Activated CD8-positive, alpha-beta memory T cell treated with anti-CD3 and anti-CD28 coated beads, Interleukin-2, amount 50 U/mL, for 48 hours (primary cell): ENCODE data around the gene LCNL1.

Experiments used
- DNase-seq: peaks from one replicate; pipeline ENCODE4 v3.0.0-alpha.2; 2020

Gene LCNL1

DNA sequence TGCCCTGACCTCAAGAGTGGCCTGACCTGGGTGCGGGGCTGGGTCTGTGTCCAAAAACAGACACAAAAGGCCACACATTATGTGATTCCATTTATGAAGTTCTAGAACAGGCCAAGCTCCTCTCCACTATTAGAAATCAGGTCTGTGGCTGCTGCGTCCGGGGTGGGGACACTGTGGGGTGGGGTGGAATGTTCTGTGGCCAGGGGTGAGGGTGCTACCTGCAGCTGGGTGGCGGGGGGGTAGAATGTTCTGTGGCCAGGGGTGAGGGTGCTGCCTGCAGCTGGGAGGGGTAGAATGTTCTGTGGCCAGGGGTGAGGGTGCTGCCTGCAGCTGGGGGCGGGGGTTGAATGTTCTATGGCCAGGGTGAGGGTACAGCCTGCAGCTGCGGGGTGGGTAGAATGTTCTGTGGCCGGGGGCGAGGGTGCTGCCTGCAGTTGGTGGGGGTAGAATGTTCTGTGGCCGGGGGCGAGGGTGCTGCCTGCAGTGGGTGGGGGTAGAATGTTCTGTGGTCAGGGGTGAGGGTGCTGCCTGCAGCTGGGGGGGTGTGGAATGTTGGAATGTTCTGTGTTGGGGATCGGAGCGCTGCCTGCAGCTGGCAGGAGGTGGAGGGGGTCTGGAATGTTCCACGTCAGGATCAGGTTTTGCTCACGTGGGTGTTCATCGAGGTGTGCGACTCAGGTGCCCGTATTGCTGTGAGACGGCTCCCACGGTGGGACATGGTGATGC is 22.4 kb upstream of the LCNL1 start:
- no peak for DNase-seq

DNA sequence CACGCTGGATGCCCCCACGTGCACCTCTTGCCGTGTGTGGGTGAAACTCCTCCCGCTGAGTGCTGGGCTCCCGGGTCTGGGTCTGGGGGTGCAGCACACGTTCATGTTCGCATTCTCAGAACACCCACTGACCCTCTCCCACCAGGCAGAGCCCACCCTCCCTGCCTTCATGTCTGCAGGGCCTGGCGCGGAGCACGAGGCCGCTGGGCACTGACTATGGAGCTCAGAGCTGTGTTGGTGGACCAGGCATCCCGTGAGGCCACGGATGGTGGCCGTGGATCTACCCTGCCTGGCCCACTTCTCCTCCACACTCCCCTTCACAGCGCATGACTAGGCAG is 21.9 kb upstream of the LCNL1 start:
- DNase-seq = no peak

DNA sequence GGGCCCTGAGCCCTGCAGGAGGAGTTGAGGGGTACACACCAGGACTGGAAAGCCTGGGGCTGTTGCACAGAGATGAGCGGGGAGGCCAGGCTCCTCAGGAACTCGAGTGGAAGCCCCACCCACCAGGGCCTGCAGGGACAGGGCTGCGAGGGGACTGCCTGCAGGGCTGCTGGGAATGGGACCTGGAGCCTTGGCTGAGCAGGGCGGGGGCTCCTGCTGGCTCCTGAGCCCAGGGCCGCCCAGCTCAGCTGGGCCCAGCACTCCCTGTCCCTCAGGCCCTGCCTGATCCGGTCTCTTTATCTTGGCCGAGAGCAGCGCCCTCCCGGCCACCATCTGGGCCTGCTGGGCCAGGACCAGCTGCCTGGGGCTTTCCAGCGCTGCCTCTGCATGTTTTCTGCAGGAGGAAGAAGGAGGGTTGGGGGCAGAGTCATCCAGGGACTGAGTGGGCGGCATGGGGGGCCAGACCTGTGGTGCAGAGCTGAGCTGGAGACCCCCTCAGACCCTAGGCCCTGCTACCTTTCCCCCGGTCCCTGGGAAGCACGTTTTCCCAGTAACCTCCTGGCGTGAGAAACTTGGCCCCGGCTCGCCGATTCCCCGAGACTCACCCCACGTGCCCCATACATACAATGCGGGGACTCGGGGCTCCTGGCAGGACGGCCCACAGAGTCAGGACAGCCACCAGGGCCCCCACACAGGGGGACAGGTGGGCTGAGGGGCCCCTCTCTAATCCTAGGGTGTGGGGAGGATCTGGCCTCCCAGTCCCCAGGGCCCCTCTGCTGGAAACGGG is 21.3 kb upstream of the LCNL1 start:
- DNase-seq = no peak

DNA sequence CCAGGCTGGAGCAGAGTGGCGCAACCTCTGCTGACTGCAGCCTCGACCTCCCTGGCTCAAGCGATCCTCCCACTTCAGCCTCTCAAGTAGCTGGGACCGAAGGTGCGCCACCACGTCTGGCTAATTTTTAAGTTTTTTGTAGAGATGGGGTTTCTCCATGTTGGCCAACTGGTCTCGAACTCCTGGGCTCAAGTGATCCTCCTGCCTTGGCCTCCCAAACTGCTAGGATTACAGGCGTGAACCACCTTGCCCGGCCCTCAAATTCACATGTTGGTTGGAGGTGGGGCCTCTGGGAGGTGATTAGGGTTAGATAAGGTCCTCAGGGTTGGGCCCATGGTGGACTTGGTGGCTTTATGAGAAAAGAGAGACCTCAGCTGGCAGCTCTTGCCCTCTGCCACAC is 20.6 kb upstream of the LCNL1 start:
- DNase-seq = no peak

DNA sequence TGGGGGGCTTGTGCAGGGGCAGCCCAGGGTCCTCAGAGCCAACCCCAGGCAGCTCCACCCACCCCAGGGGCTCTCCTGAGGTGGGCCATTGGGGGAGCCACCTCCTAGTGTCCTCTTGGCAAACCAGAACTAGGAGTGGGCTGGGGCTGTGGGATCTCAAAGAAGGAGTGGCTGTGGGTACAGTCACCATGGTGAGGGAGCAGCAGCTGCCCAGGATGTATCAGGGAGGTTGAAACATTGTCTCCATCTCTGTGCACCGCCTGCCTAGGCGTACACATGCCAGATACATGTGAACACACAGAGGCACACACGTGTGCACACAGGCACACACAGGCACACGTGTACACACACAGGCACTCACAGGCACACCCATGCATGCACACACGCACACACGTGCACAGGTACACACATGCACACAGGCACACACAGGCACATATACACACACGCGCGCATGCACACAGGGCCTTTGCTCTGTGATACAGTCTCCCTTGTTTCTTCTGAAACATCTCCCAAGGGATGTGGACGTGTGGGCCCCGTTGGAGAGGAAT is 20.0 kb upstream of the LCNL1 start:
- no peak for DNase-seq

DNA sequence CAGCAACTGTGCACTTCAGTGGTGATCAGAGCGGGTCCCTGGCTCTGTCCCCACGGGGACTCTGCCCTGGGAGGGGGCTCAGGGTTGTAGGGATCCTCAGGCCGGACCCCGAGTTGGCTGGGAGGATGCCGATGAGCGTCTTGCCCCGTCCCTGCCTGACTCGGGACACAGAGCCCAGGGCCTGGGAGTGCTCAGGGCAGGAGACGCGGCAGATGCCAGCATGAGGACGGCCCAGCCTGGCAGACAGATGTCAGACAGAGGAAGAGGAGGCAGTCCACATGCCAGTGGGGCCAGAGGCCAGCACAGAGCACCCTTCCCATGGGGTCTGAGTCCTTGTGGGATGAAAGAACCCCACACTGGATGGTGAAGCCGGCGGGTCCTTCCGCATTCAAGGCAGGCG is 19.5 kb upstream of the LCNL1 start:
- DNase-seq = no peak

DNA sequence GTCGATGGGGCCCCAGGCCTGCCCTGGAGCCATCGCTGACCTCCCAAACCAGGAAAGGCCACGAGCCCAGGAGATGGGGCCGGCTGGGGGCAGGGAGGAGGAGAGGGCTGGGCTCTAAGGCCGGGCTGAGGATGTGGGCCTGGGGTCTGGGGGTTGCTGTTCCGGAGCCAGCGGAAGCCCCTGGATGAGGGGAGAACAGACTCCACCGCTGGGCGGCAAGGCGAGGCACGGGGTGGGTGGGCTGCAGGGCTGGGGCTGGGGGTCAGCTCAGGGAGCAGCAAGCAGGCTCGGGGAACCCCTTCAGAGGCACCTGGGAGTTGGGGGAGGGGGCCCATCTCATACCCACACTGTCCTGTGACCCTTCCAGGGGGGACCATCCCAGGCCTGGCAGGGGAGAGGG is 19.0 kb upstream of the LCNL1 start:
- DNase-seq = no peak

DNA sequence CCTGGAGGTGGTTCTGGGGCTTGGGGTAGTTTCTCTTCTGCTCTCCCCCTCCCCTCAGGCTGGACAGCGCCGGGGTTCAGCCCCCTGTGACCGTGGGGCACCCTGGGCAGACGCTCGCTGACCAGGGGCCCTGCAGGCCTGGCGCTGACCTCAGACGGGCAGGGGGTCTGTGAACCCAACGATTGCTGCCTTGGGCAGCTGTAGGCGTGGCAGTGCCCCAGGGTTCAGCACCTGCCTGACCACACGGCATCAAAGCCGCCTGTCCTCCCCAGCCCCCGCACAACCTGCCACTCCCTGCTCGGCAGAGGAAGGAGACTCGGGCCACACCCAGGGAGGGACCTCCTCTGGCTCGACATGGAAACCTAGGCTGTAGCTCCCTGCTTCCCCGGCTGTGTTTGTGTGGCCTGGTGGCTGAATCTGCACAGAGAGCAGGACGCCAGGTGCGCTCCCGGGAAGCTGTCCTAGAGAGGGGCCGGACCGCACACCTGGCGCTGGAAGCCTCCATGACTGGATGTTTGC is 18.6 kb upstream of the LCNL1 start:
- no peak for DNase-seq

DNA sequence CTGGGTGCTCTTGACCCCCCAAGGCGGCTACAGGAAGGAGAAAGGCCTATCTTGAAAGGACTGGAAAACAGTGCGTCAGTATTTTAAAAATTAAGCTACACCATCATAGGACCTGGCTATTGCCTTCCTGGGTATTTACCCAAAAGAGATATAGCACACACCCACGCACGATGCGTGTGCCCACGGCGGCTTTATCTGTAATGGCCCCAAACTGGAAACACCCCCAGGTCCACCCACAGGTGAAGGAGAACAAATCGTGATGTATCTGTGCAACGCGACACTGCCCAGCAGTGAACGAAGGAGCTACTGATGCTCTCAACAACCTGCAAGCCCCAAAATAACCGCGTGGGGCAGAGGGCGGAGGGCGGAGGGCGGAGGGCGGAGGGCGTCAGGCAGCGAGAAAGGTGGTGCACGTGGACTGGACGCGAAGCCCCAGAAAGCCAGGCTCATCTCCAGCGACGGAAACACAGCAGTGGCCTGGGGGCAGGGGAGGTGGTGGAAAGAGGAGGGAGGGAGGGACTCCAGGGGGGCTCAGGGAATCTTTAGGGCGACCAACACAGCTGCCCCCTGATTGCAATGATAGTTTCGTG is 17.9 kb upstream of the LCNL1 start:
- DNase-seq = no peak

DNA sequence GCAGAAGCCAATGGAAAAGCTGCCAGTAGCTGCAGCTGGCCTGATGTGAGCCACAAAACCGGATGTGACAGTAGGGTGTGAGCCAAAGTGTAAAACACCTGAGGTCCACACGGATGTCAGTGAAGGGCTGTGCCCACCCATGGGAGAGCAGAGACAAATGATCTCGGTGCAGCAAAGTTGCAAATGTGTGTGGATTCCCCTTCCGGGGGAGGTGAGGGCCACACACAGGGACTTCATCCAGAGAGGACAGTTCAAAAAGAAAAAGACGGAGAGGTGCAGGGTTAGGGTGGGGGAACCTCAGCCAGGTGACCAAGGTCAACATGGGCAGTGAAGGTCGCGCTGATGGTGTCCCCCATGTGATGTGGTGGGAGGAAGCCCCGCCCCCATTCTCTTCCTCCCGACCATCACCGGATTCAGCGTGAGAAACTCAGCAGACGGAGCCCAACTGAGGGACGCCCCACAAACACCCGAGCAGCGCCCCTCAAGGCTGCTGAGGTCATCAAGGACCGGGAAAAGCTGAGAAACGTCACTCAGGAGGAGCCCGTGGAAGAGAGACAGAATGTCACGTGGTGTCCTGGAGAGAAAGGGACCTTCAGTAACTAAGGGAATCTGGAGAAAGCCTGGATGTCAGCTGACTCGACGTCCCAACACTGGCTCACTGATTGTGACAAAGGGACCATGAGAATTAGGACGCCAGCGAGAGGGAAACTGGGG is 16.9 kb upstream of the LCNL1 start:
- no peak for DNase-seq

DNA sequence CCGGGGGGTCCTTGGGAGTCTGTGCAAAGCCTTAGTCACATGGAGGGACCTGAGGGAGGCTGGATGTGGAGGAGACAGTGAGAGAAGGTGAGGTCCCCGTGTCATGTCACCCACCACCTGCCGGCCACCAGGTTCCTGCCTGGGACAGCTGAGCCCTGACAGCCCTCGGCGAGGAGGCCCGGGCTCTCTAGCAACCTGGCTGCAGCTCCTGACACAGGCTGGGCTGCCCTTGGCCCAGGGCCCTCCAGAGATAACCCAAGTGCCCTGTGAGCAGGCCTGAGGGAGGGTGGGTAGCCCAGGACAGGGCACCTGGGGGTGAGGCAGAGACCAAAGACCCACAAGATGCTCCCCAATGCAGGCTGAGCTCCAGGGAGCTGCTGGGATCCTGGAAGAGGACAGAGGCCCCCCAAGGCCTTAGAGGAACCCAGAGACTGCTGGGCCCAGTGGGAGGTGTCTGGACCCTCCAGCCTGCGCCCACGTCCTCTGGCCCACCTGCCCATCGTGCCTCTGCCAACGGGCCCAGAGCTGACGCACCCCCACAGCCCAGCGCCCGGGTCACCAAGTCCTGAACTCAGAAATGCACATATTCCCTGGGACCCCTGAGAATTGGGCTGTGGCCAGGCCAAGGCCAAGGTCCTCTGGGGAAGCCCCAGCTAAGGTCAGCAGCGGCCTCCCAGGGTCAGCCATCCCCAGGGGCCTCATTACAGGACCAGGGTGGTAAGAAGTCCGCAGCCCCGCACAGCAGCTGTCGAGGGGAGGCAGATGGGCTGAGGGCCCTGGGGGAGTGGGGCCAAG is 14.3 kb upstream of the LCNL1 start:
- DNase-seq = no peak

DNA sequence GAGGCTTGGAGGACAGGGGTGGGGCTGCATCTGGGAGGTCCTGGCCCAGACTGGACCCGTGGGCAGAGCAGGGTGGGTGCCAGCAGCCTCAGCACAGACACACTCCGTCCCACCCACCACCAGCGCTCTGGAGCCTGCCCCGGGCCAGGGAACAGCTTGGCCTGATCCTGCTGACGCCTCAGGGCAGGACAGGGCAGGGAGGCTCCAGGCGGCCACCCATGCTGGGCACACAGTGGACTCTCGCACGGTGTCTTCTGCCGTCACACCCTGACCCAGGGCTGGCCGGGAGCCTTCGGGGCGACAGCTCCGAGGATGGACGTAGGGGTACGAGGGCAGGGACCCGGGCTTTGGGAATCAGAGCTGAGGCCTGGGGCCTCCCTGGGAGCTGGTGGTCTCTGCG is 13.6 kb upstream of the LCNL1 start:
- no peak for DNase-seq

DNA sequence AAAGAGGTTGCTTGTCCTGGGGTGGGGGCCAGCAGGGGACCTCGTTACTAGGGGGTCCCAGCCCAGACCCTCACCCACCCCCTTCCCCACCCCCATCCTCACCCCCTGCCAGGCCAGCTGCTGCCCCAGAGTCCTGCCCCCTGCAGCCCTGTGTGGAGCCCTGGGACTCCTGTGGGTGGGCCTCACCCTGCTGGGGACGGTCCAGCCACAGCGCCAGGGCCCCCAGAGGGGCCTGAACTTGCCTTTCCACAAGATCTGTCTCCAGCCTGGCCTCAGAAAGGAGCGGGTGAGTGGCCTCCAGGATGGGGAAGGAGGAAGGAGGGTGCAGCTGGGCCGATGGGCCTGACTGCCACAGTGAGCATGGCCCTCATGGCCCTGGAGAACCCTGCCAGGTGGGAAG is 13.0 kb upstream of the LCNL1 start:
- DNase-seq = no peak

DNA sequence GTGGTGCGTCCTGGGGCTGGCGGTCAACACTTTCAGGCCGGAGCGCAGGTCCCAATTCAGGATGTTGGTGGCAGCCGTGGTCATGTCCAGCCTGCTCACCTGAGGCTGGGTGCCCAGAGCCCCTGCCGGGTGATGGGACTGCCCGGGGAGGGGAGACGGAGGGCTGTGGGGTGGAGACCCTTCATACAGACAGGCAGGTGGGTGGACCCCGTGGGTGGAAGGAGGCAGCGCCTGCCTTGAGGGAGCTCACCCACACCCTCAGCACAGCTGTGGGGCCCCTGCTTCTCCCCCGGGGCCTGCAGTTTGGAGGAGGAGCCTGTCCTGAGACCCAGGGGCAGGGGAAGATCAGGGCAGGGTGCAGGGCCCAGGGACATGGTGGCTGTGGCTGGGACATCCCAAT is 12.4 kb upstream of the LCNL1 start:
- no peak for DNase-seq

DNA sequence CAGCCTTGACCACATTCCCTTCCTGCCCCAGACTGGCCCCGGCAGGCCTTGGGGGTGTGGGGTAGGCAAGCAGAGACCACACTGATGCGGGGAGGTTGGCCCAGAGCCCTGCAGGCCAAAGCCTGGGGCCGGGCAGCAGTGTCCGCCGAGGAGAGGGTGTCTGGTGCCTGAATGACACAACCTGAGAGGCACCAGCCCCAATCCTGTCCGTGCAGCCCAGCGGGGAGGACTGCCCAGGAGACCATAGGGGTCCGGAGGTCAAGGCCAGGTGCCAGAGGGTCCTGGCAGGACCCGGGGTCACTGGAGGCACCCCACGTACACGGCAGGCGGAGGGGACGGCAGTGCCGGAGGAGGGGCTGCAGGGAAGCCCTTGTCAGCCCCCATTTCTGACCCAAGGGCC is 11.0 kb upstream of the LCNL1 start:
- no peak for DNase-seq

DNA sequence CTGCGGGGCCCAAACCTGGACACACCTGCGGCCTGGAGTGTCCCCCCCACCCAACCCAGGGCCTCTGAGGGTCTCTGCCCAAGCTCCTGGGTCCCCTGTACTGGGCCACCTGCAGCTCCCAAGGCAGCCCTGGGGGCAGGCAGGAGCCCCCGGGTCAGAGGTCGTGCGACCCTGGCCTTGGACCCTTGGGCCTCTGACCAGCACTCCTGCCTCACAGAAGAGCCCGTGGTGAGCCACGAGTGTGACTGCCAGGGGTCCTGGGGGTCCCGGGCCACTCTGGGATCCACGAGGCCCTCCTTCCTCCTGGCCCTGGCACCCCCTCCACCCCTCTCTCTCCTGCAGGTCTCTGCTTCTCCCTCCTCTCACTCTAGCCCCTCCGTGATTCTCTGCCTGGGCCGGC is 10.5 kb upstream of the LCNL1 start:
- DNase-seq = no peak

DNA sequence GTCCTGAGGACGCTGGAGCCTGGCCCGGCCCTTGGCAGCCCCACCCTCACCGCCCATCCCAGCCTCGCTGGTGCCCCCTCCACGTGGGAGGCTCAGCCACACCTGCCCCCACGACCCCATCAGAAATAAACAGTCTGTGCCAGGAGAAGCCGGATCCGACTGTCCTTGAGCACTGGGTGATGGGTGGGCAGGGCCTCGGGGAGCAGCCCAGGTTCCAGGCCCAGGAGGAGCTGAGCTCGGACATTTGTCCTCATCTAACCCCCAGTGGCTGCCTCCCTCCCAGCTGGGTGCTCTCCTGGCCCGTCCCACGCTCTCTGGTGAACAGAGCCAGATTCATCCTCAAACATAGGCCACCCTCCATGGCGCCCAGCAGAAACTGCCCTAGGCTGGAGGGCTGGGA is 10.1 kb upstream of the LCNL1 start:
- DNase-seq = no peak

DNA sequence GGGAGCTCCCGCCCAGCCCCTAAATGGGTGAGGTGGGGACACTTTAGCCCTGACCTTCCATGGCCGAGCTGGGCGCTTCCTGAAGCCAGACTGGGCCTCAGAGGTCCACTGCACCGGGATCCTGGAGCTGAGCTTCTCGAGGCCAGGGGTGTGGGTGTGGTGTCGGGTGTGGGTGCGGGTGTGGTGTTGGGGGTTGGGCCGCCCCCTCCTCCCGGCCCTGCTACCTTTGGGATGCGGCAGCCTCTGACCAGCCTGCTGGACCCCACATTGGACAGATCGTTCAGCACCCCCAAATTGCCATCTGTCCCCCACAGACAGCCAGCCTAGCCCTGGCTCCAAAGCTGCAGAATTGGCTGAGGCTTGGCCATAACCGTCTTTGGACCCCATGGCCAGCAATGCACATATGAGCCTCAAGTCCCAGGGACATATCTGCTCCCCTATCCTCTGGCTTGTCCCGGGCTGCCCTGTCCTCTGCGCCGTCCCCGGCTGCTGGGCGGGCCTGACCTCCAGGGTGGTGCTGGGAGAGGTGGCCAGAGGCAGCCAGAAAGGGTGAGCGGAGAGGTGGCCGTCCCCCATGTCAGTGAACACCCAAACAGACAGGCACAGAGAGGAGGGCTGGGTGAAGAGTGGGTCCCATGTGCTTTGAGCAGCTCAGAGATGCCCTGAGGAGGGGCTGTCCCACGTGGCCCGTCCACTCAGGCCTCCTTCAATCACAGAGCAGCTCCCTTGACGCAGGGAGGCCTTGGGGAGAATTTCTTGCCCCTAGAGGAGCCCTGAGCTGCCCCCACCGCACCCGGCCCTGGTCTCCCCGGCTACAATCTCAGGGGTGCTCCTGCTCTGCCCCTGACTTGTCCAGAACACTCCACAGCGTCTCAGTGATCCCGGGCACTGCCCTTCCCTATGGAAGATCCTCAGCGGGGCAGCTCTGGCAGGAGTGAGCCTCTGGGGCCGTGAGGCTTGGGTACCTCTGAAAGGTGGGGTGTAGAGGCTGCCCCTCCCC is 8.9 kb upstream of the LCNL1 start:
- no peak for DNase-seq

DNA sequence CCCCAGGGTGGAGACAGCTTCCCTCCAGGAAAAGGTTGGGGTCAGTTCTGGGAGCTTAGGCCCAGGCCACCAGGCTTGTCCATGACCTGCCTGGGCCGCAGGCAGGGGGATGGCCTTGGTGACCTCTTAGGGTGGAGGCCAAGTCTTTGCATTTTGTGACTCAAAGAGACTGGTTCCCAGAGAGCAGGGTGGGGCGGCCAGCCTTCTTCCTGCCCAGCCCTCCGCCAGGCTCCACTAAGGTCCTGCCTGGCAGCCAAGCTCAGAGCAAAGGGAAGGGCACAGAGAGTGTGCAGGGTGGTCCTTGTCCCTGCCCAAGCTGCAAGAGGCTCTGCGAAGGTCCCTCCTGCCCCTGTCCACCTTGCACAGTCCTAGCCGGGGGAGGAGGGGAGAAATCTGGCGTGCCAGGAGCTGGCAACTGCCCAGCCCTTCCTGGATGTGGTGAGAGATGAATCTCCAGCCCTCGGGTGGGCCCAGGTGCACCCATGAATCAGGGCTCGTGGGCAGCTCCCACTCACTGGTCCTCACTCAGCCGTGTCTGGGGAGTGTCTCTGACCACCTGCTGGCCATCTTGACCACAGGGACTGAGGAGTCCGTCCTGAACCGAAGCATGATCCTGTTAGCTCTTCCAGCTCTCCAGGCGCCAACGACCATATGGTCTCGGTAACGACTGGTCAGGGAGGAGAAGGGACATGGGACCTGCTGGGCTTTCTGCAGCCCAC is 7.8 kb upstream of the LCNL1 start:
- no peak for DNase-seq

DNA sequence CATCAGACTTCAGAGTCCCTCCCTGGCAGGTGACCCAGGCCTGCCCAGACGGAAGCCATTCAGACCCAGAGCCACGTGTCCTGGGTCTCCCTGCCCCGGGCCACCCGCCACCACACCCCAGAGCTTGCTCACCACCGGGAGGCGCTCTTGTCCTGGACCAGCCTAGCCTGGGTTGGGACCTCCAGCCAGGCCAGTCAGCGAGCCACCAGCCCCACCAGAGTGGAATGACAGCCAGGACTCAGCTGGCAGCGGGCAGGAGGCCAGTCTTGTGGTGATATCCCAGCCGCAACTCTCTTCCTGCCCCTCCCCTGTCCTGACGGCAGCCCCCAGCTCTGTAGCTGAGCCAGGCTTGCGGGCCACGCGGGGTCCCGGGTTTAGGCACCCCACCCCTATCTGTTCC is 7.1 kb upstream of the LCNL1 start:
- DNase-seq = peak; percentile 82
